Karpas-422 (cell line): Measurements from ENCODE around the gene RPS2. TPM values are rescaled to one million over a fixed set of nuclear protein-coding genes. Genes with fewer than 3 reads are reported as not detected.

ENCODE experiments used
- DNase-seq: peaks from one replicate; pipeline ENCODE4 v3.0.0-alpha.2; 2015
- H2AFZ ChIP-seq: fragments of 200-600 bp; sonication (generic); 2 replicates; pipeline ENCODE4 v1.6.1; 2014; ENCODE audit warnings: antibody characterized with exemption, low read length, mixed read lengths
- H3K27ac ChIP-seq: fragments of 200-600 bp; sonication (generic); 2 replicates; pipeline ENCODE4 v1.5.1; 2014; ENCODE audit warnings: mild to moderate bottlenecking, low read length, moderate library complexity
- H3K27me3 ChIP-seq: fragments of 200-600 bp; sonication (generic); 2 replicates; pipeline ENCODE4 v1.6.1; 2014; ENCODE audit warnings: low read length, mixed read lengths
- H3K36me3 ChIP-seq: fragments of 200-600 bp; sonication (generic); 2 replicates; pipeline ENCODE4 v1.6.1; 2014; ENCODE audit warnings: low read length, mixed read lengths; ENCODE audit not compliant: insufficient read depth
- H3K4me1 ChIP-seq: fragments of 200-600 bp; sonication (generic); 2 replicates; pipeline ENCODE4 v1.6.1; 2014; ENCODE audit warnings: mild to moderate bottlenecking, low read length, mixed read lengths
- H3K4me2 ChIP-seq: fragments of 200-600 bp; sonication (generic); 2 replicates; pipeline ENCODE4 v1.6.1; 2014; ENCODE audit warnings: low read length, low read depth, mild to moderate bottlenecking; ENCODE audit not compliant: poor library complexity, severe bottlenecking
- H3K4me3 ChIP-seq: fragments of 200-600 bp; sonication (generic); 2 replicates; pipeline ENCODE4 v1.5.1; 2014; ENCODE audit warnings: mild to moderate bottlenecking, antibody characterized with exemption, low read length, mixed read lengths
- H3K79me2 ChIP-seq: fragments of 200-600 bp; sonication (generic); 2 replicates; pipeline ENCODE4 v1.6.1; 2014; ENCODE audit warnings: mild to moderate bottlenecking, low read length, mixed read lengths
- H3K9ac ChIP-seq: fragments of 200-600 bp; sonication (generic); 2 replicates; pipeline ENCODE4 v1.6.0; 2014; ENCODE audit warnings: low read length
- H3K9me2 ChIP-seq: fragments of 200-600 bp; sonication (generic), shearing (Covaris generic); replicated peaks from 2 replicates; pipeline ENCODE4 v1.6.0; 2014; ENCODE audit warnings: mild to moderate bottlenecking, low read length, moderate library complexity; ENCODE audit not compliant: insufficient read depth
- H3K9me3 ChIP-seq: fragments of 300-700, 200-600 bp; sonication (generic); 2 replicates; pipeline ENCODE4 v1.6.1; 2014; ENCODE audit warnings: low read length, mixed read lengths
- H4K20me1 ChIP-seq: fragments of 200-600 bp; sonication (generic); 2 replicates; pipeline ENCODE4 v1.6.1; 2014; ENCODE audit warnings: mild to moderate bottlenecking, antibody characterized with exemption, low read length, low read depth; ENCODE audit not compliant: insufficient read depth
- total RNA-seq: library from RNA; depleted of rRNA; stranded (reverse); fragments of >200 nt; shearing (Covaris generic); gene quantifications from 2 replicates; pipeline ENCODE4 v1.2.3, GENCODE V29; 2014; ENCODE audit warnings: low replicate concordance

The RPS2 gene
- total RNA-seq, 1 experiment from 2014 or later: 3,837 TPM

GRCh38 chr16:1980770-1981087 lies 16.1 kb upstream of the RPS2 start:
- H3K4me2 ChIP-seq: no peak overlapping the region
- no peak overlapping the region for H3K9ac ChIP-seq
- no peaks in the 10 kb centered on the region for H3K9me2 ChIP-seq
- DNase-seq: no peak
- peaks cover 11% of the 10 kb centered on the region for H3K79me2 ChIP-seq
- no peak overlapping the region for H3K4me3 ChIP-seq
- H3K9me3 ChIP-seq: no peaks in the 10 kb centered on the region
- peaks cover 21% of the 10 kb centered on the region for H3K4me1 ChIP-seq
- peaks cover 2% of the 10 kb centered on the region; the same call in 1 of the 2 replicates for H3K36me3 ChIP-seq
- no peaks in the 10 kb centered on the region for H4K20me1 ChIP-seq
- H3K27ac ChIP-seq: no peak overlapping the region
- H2AFZ ChIP-seq: no peak overlapping the region
- H3K27me3 ChIP-seq: no peaks in the 10 kb centered on the region

- H3K36me3 ChIP-seq: peaks cover 2% of the 10 kb centered on the region; the same call in 1 of the 2 replicates
- no peak for DNase-seq
- H3K27ac ChIP-seq: no peak overlapping the region
- H3K9ac ChIP-seq: no peak overlapping the region
- no peaks in the 10 kb centered on the region for H3K27me3 ChIP-seq
- H3K9me2 ChIP-seq: no peaks in the 10 kb centered on the region
- no peak overlapping the region for H3K4me2 ChIP-seq
- peaks cover 8% of the 10 kb centered on the region for H3K79me2 ChIP-seq
- H2AFZ ChIP-seq: no peak overlapping the region
- no peak overlapping the region for H3K4me3 ChIP-seq
- no peaks in the 10 kb centered on the region for H3K9me3 ChIP-seq
- H3K4me1 ChIP-seq: peaks cover 15% of the 10 kb centered on the region
- no peaks in the 10 kb centered on the region for H4K20me1 ChIP-seq
These were observed 15.6 kb upstream of the RPS2 start for GRCh38 chr16:1980030-1980769.

- Histone ChIP-seq H4K20me1 (no peaks in the 10 kb centered on the region), H3K79me2 (peaks cover under 1% of the 10 kb centered on the region), H3K9me3 (no peaks in the 10 kb centered on the region), H3K4me1 (peaks cover 11% of the 10 kb centered on the region), H3K27ac (no peak overlapping the region), H2AFZ (no peak overlapping the region), H3K9ac (no peak overlapping the region), H3K4me3 (no peak overlapping the region), H3K4me2 (no peak overlapping the region), H3K9me2 (no peaks in the 10 kb centered on the region), H3K27me3 (no peaks in the 10 kb centered on the region), H3K36me3 (peaks cover 2% of the 10 kb centered on the region; the same call in 1 of the 2 replicates)
- no peak for DNase-seq
These were observed 14.8 kb upstream of the RPS2 start for GRCh38 chr16:1979271-1980029.

GRCh38 chr16:1978476-1979120 lies 14.0 kb upstream of the RPS2 start:
- H3K27me3 ChIP-seq: no peaks in the 10 kb centered on the region
- DNase-seq: no peak
- H3K4me3 ChIP-seq: no peak overlapping the region
- H3K9me2 ChIP-seq: no peaks in the 10 kb centered on the region
- no peak overlapping the region for H3K9ac ChIP-seq
- H3K27ac ChIP-seq: no peak overlapping the region
- no peaks in the 10 kb centered on the region for H3K9me3 ChIP-seq
- H3K4me1 ChIP-seq: peaks cover 11% of the 10 kb centered on the region
- no peak overlapping the region for H3K4me2 ChIP-seq
- H4K20me1 ChIP-seq: no peaks in the 10 kb centered on the region
- H3K79me2 ChIP-seq: peaks cover 4% of the 10 kb centered on the region
- H3K36me3 ChIP-seq: peaks cover 2% of the 10 kb centered on the region; the same call in 1 of the 2 replicates
- H2AFZ ChIP-seq: no peak overlapping the region

- Histone ChIP-seq H3K4me3 (no peak overlapping the region), H3K27me3 (no peaks in the 10 kb centered on the region), H3K36me3 (peaks cover 2% of the 10 kb centered on the region; the same call in 1 of the 2 replicates), H3K9me2 (no peaks in the 10 kb centered on the region), H3K9me3 (no peaks in the 10 kb centered on the region), H3K4me2 (no peak overlapping the region), H3K4me1 (peaks cover 16% of the 10 kb centered on the region), H4K20me1 (no peaks in the 10 kb centered on the region; the same call in 1 of the 2 replicates), H3K27ac (no peak overlapping the region), H2AFZ (no peak overlapping the region), H3K9ac (no peak overlapping the region), H3K79me2 (peaks cover 11% of the 10 kb centered on the region)
- DNase-seq: no peak
These were observed 13.2 kb upstream of the RPS2 start for GRCh38 chr16:1977875-1978268.

- H3K27ac ChIP-seq: no peak overlapping the region
- H3K9me3 ChIP-seq: no peaks in the 10 kb centered on the region
- no peaks in the 10 kb centered on the region for H3K9me2 ChIP-seq
- H3K36me3 ChIP-seq: peaks cover 2% of the 10 kb centered on the region; the same call in 1 of the 2 replicates
- H3K9ac ChIP-seq: no peak overlapping the region
- no peak overlapping the region for H2AFZ ChIP-seq
- H3K4me3 ChIP-seq: no peak overlapping the region
- H3K4me1 ChIP-seq: peaks cover 19% of the 10 kb centered on the region
- peaks cover 18% of the 10 kb centered on the region for H3K79me2 ChIP-seq
- H4K20me1 ChIP-seq: no peaks in the 10 kb centered on the region; the same call in 1 of the 2 replicates
- no peaks in the 10 kb centered on the region for H3K27me3 ChIP-seq
- DNase-seq: no peak
- H3K4me2 ChIP-seq: no peak overlapping the region
These were observed 12.6 kb upstream of the RPS2 start for GRCh38 chr16:1976951-1977874.

GRCh38 chr16:1976216-1976520 lies 11.5 kb upstream of the RPS2 start:
- DNase-seq: no peak
- H4K20me1 ChIP-seq: no peaks in the 10 kb centered on the region; the same call in 1 of the 2 replicates
- H3K4me2 ChIP-seq: no peak overlapping the region
- H3K27me3 ChIP-seq: no peaks in the 10 kb centered on the region
- no peak overlapping the region for H3K9ac ChIP-seq
- H3K4me1 ChIP-seq: peaks cover 18% of the 10 kb centered on the region
- no peaks in the 10 kb centered on the region for H3K9me2 ChIP-seq
- peaks cover 25% of the 10 kb centered on the region for H3K79me2 ChIP-seq
- no peak overlapping the region for H3K4me3 ChIP-seq
- H3K9me3 ChIP-seq: no peaks in the 10 kb centered on the region
- no peak overlapping the region for H3K27ac ChIP-seq
- no peak overlapping the region for H2AFZ ChIP-seq
- H3K36me3 ChIP-seq: peaks cover 2% of the 10 kb centered on the region; the same call in 1 of the 2 replicates
